ENCODE results near the gene LMAN1L.

DNA sequence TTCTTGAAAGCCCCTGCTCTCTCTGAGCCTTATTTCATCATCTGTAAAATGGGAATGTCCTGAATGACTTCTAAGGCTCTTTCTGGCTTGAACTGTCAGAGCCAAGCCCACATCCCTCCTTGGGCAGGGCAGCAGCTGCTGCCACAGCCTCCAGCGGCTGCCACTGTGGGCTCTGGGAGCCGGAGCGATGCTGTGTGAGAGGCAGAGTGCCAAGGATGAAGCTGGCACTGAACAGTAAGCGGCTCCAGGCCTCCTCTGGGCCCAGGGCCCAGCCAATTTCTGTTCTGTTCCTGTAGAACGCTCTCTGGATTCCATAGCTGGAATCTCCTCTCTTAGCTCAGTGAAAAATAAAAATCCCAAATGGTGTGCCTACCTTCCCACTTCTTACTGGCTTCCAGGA, 18.2 kb downstream of the LMAN1L start:
- TF ChIP-seq CTCF (IDR thresholded peaks at IDR 0.05; ENCODE audit: low read depth, low read length) (no peak), EZH2phosphoT487 (IDR thresholded peaks at IDR 0.05; ENCODE audit: low read depth) (no peak)

Data from OCI-LY3 (cell line).